Measurements from ENCODE around the gene OBSCN. TPM values are rescaled to one million over a fixed set of nuclear protein-coding genes. Genes with fewer than 3 reads are reported as not detected.

Gene OBSCN
- total and polyA plus RNA-seq, 2 of the 4 experiments (the other 2 are of a cell fraction), result 4.1 to 9.5 TPM

DNA sequence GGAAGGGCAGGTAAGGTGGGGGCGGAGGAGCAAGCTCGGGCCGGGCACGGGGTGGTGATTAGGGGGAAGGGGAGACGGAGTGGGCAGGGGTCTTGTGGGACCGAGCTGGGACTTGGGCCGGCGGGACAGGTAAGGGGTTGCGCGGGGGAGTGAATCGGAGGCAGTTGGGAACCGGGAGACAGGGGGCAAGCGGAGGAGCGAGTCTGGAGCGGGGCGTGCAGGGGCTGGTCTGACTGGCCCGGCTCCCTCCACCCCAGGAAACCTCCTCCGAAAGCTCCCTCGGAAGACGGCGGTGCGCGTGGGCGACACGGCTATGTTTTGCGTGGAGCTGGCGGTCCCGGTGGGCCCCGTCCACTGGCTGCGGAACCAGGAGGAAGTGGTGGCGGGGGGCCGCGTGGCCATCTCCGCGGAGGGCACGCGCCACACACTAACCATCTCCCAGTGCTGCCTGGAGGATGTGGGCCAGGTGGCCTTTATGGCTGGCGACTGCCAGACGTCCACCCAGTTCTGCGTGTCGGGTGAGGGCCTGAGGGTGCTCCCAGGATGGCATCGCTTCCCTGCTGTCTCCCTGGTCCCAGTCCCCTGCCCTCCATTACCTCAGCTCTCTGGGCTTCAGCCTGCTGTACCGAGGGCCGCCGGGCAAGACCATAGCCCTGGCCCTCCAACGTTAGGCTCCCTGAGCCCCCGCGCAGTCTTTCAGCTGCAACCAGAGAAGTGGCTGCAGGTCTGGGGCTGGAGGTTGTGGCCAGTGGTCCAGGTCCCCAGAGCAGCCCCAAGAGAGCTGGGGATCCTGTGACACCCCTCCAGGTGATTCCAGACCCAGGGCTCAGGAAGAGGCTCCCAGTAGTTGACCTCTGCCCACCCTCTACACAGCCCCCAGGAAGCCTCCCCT lies 6.3 kb downstream of the OBSCN start:
- Histone ChIP-seq H3K9me3 (ENCODE audit: control insufficient read depth, insufficient read depth, low read length) (no peaks in the 10 kb centered on the region), H2AK9ac (replicated peaks; ENCODE audit: low read depth, low read length, poor library complexity) (peak overlapping the region; percentile 95), H4K5ac (ENCODE audit: low read depth, low read length) (no peak overlapping the region), H2AFZ (replicated peaks; ENCODE audit: low read length, poor library complexity) (peak overlapping the region; percentile 87), H4K8ac (ENCODE audit: low read depth in 2 of 2, low read length in 2 of 2) (peak overlapping the region in 1 of 2 experiments; percentile 54; a peak in 3 of 4 replicates), H3K9me1 (ENCODE audit: insufficient read depth, low read length) (peaks cover 4% of the 10 kb centered on the region; the same call in 1 of the 2 replicates), H2BK5ac (ENCODE audit: low read depth, low read length, poor library complexity, severe bottlenecking) (no peak overlapping the region), H3K4me2 (ENCODE audit: low read depth, low read length) (peak overlapping the region; percentile 61), H3K27me3 (ENCODE audit: control insufficient read depth, insufficient read depth, low read length) (no peaks in the 10 kb centered on the region; the same call in 1 of the 2 replicates), H2AK5ac (ENCODE audit: low read depth, low read length) (peak overlapping the region; percentile 59; the same call in 1 of the 2 replicates), H3K56ac (ENCODE audit: extremely low read depth, insufficient read depth, low read length) (no peak overlapping the region), H3K36me3 (ENCODE audit: control insufficient read depth, insufficient read depth, low read length) (peaks cover 22% of the 10 kb centered on the region; the same call in 1 of the 2 replicates), H2BK15ac (ENCODE audit: low read depth, low read length) (no peak overlapping the region), H3K14ac (replicated peaks; ENCODE audit: low read depth, low read length) (no peak overlapping the region), H3K9ac (ENCODE audit: low read depth, low read length) (peak overlapping the region; percentile 57; the same call in 1 of the 2 replicates), H2BK120ac (ENCODE audit: low read depth, low read length) (no peak overlapping the region), H3K4ac (ENCODE audit: low read depth, low read length) (peak overlapping the region; percentile 40), H3K4me1 (ENCODE audit: control insufficient read depth, insufficient read depth, low read length) (peaks cover 10% of the 10 kb centered on the region; the same call in 1 of the 2 replicates), H4K20me1 (ENCODE audit: insufficient read depth, low read length) (peaks cover 5% of the 10 kb centered on the region; the same call in 1 of the 2 replicates), H3K23ac (ENCODE audit: low read depth, low read length) (peak overlapping the region; percentile 24; the same call in 1 of the 2 replicates), H3K18ac (ENCODE audit: low read depth, low read length) (peak overlapping the region; percentile 26; the same call in 1 of the 2 replicates), H3K79me1 (ENCODE audit: low read depth in 1 of 2, low read length in 2 of 2) (peaks cover 0 to 13% of the 10 kb centered on the region in 2 experiments; a peak in 2 of 4 replicates), H3K27ac (ENCODE audit: insufficient read depth, low read length) (peak overlapping the region; percentile 36; the same call in 1 of the 2 replicates), H2BK20ac (ENCODE audit: low read depth, low read length) (no peak overlapping the region), H4K91ac (ENCODE audit: insufficient read depth, low read depth, low read length) (peak overlapping the region; percentile 33; the same call in 1 of the 2 replicates), H3K4me3 (ENCODE audit: insufficient read depth, low read depth, low read length) (peak overlapping the region; percentile 48)
- no peak for ATAC-seq (ENCODE audit: low read depth)
- in situ Hi-C loops (cut with MboI; ENCODE audit: low sequenced_read_pairs) (no loop called here), intact Hi-C loops (cut with micrococcal nuclease) (loop anchor here (1.0 to 5.0 kb wide), 4 partner anchors 52 to 243 kb away; partner anchors contain the start of gene TRIM11), dilution Hi-C loops (cut with HindIII; ENCODE audit: low sequenced_read_pairs, unreplicated experiment) (no loop called here)
- ChIA-PET POLR2A (ENCODE audit: unreplicated experiment) (interaction anchor here (0.5 kb wide), 1 partner anchor 449 kb away, joined by 5 read pairs; no protein-coding TSS in a partner anchor), CTCF (interaction anchor here (0.7 kb wide), 1 partner anchor 189 kb away, joined by 3 read pairs; no protein-coding TSS in a partner anchor)
- WGBS, 2 experiments (ENCODE audit: extremely low coverage in 2 of 2, insufficient read length in 1 of 2), result 37% methylated on average over 18 of the region's 48 CpGs; no CpG with 5 or more reads in 1 of the 2 experiments
- TF ChIP-seq BHLHE40 (IDR thresholded peaks at IDR 0.05; ENCODE audit: low read depth, low read length) (no peak), NFE2L2 (IDR thresholded peaks at IDR 0.05; ENCODE audit: low read depth, low read length) (no peak), ELK1 (IDR thresholded peaks at IDR 0.05; ENCODE audit: borderline replicate concordance, low read depth, low read length) (no peak)
- no peak for DNase-seq
- BruUV-seq (replicated peaks), result no TSS peak
